Keratinocyte (primary cell): ENCODE data around the gene LRRN4. TPM values are rescaled to one million over a fixed set of nuclear protein-coding genes. Genes with fewer than 3 reads are reported as not detected.

Experiments used
- DNase-seq: peaks from one replicate; pipeline ENCODE4 v3.0.0-alpha.2; 2011; ENCODE audit warnings: low read depth, missing footprints, low spot score
- FAIRE-seq: peaks from 2 replicates; lab custom pipeline; 2011; peaks lifted over from hg19 to GRCh38; lab: Jason Lieb, UNC
- H2AFZ ChIP-seq: 2 replicates; pipeline ENCODE4 v1.6.0; 2012; ENCODE audit warnings: low read length, control low read depth, inconsistent platforms; ENCODE audit not compliant: control insufficient read depth
- H3K27ac ChIP-seq: 2 replicates; pipeline ENCODE4 v1.5.1; 2011; ENCODE audit warnings: low read length; ENCODE audit not compliant: control insufficient read depth, insufficient read depth
- H3K27me3 ChIP-seq: 3 replicates; pipeline ENCODE4 v1.6.0; 2011; ENCODE audit warnings: low read length; ENCODE audit not compliant: control insufficient read depth, insufficient read depth; ENCODE audit errors: extremely low read depth
- H3K36me3 ChIP-seq, 2 experiments: 2 replicates in 1 of 2; 3 replicates in 1 of 2; pipeline ENCODE4 v1.5.1; 2011; ENCODE audit warnings: low read length in 2 of 2, mild to moderate bottlenecking in 1 of 2; ENCODE audit not compliant: control insufficient read depth in 2 of 2, insufficient read depth in 2 of 2; ENCODE audit errors: extremely low read depth in 1 of 2
- H3K4me1 ChIP-seq: 3 replicates; pipeline ENCODE4 v1.5.1; 2011; ENCODE audit warnings: low read length; ENCODE audit not compliant: control insufficient read depth, insufficient read depth; ENCODE audit errors: extremely low read depth
- H3K4me2 ChIP-seq: 3 replicates; pipeline ENCODE4 v1.6.0; 2011; ENCODE audit warnings: low read depth, low read length; ENCODE audit not compliant: control insufficient read depth, insufficient read depth; ENCODE audit errors: extremely low read depth
- H3K4me3 ChIP-seq, 3 experiments: fragments of 200-600 bp in 1 of 3; sonication (generic) in 1 of 3; 2 replicates in 2 of 3; 3 replicates in 1 of 3; pipeline ENCODE4 v1.5.1; 2011 to 2016; ENCODE audit warnings: low read length in 3 of 3, mild to moderate bottlenecking in 3 of 3, control low read depth in 2 of 3, inconsistent platforms in 1 of 3, low read depth in 1 of 3, mixed read lengths in 1 of 3, mixed run types in 1 of 3, moderate library complexity in 1 of 3; ENCODE audit not compliant: control insufficient read depth in 2 of 3, insufficient read depth in 2 of 3; ENCODE audit errors: extremely low read depth in 1 of 3
- H3K79me2 ChIP-seq: 2 replicates; pipeline ENCODE4 v1.6.0; 2012; ENCODE audit warnings: low read length; ENCODE audit not compliant: control insufficient read depth, insufficient read depth
- H3K9ac ChIP-seq: 3 replicates; pipeline ENCODE4 v1.6.0; 2011; ENCODE audit warnings: low read length; ENCODE audit not compliant: control insufficient read depth, insufficient read depth; ENCODE audit errors: extremely low read depth
- H3K9me1 ChIP-seq: 3 replicates; pipeline ENCODE4 v1.6.0; 2011; ENCODE audit warnings: low read length; ENCODE audit not compliant: control insufficient read depth, insufficient read depth; ENCODE audit errors: extremely low read depth
- H3K9me3 ChIP-seq: 2 replicates; pipeline ENCODE4 v1.5.1; 2012; ENCODE audit warnings: low read depth, low read length; ENCODE audit not compliant: control insufficient read depth
- H4K20me1 ChIP-seq: 3 replicates; pipeline ENCODE4 v1.6.0; 2011; ENCODE audit warnings: low read length; ENCODE audit not compliant: control insufficient read depth, insufficient read depth; ENCODE audit errors: extremely low read depth
- CTCF ChIP-seq, 3 experiments: IDR thresholded peaks in 1 of 3; conservative IDR thresholded peaks in 1 of 3; optimal IDR thresholded peaks in 1 of 3; 2 replicates in 2 of 3; 3 replicates in 1 of 3; pipeline versions ENCODE3 to v1.5.1; 2011; ENCODE audit warnings: low read length in 3 of 3, mild to moderate bottlenecking in 3 of 3, moderate library complexity in 2 of 3, control low read depth in 1 of 3, inconsistent platforms in 1 of 3; ENCODE audit not compliant: insufficient read depth in 2 of 3; ENCODE audit errors: extremely low read depth in 1 of 3
- EZH2 ChIP-seq: IDR thresholded peaks from one replicate; pipeline ENCODE4 v1.6.1; 2012; ENCODE audit warnings: inconsistent platforms, mild to moderate bottlenecking, low read length, moderate library complexity
- dilution Hi-C: fragments of 300-500 bp; cut with MboI; formaldehyde crosslinking; loops from one replicate; pipeline ENCODE4 v1.7.0; 2020; ENCODE audit warnings: low sequenced_read_pairs; ENCODE audit not compliant: extremely low pct_ligation_motif_present
- polyA plus RNA-seq, 5 experiments: library from polyadenylated mRNA; depleted of rRNA in 3 of 5; stranded (reverse) in 3 of 5; stranded (forward) in 1 of 5; unstranded in 1 of 5; fragments of >200 nt; gene quantifications; 1 replicate in 1 of 5; 2 replicates in 3 of 5; 3 replicates in 1 of 5; pipeline versions ENCODE4 v1.2.1 to v1.2.3, GENCODE V29; 2011 to 2012; ENCODE audit warnings: missing spikeins in 2 of 5, low read depth in 1 of 5, low replicate concordance in 1 of 5

The LRRN4 gene
- polyA plus RNA-seq, 1 donor (not counting 4 experiments of a cell fraction or from before 2014, with no cell fraction given) = 0.14 TPM

GRCh38 chr20:6067763-6068318 lies 14.0 kb upstream of the LRRN4 start:
- Histone ChIP-seq H3K27me3 (no peaks in the 10 kb centered on the region), H3K9me3 (no peaks in the 10 kb centered on the region), H4K20me1 (no peaks in the 10 kb centered on the region), H3K27ac (no peak overlapping the region), H3K36me3 (peaks cover 6 to 17% of the 10 kb centered on the region in 2 experiments), H3K9me1 (peaks cover 2% of the 10 kb centered on the region), H2AFZ (no peak overlapping the region), H3K4me1 (no peaks in the 10 kb centered on the region), H3K4me3 (no peak overlapping the region), H3K79me2 (no peaks in the 10 kb centered on the region), H3K4me2 (no peak overlapping the region), H3K9ac (no peak overlapping the region)
- no peak for TF ChIP-seq EZH2
- no peak for TF ChIP-seq CTCF (optimal IDR thresholded peaks at IDR 0.05 in 1 of 3, IDR thresholded peaks at IDR 0.05 in 1 of 3, conservative IDR thresholded peaks at IDR 0.05 in 1 of 3; ENCODE audit: extremely low read depth in 1 of 3, insufficient read depth in 2 of 3, low read length in 3 of 3)
- dilution Hi-C loops = no loop called here
- DNase-seq (no peak), FAIRE-seq (no peak)

GRCh38 chr20:6066582-6066981 lies 12.7 kb upstream of the LRRN4 start:
- H3K27ac ChIP-seq = no peak overlapping the region
- no peak for FAIRE-seq
- no peak overlapping the region for H3K4me2 ChIP-seq
- peaks cover 2 to 9% of the 10 kb centered on the region in 2 experiments for H3K36me3 ChIP-seq
- no peak overlapping the region for H3K9ac ChIP-seq
- no peak overlapping the region for H2AFZ ChIP-seq
- H3K27me3 ChIP-seq = no peaks in the 10 kb centered on the region
- dilution Hi-C loops = no loop called here
- TF ChIP-seq CTCF (optimal IDR thresholded peaks at IDR 0.05 in 1 of 3, IDR thresholded peaks at IDR 0.05 in 1 of 3, conservative IDR thresholded peaks at IDR 0.05 in 1 of 3; ENCODE audit: extremely low read depth in 1 of 3, insufficient read depth in 2 of 3, low read length in 3 of 3) (no peak), EZH2 (no peak)
- no peaks in the 10 kb centered on the region for H3K79me2 ChIP-seq
- no peak overlapping the region for H3K4me3 ChIP-seq
- no peak for DNase-seq
- no peaks in the 10 kb centered on the region for H3K4me1 ChIP-seq
- no peaks in the 10 kb centered on the region for H3K9me3 ChIP-seq
- H3K9me1 ChIP-seq = no peaks in the 10 kb centered on the region
- H4K20me1 ChIP-seq = no peaks in the 10 kb centered on the region
